ENCODE results near the gene GET4.

- TF ChIP-seq, protein P1, sequence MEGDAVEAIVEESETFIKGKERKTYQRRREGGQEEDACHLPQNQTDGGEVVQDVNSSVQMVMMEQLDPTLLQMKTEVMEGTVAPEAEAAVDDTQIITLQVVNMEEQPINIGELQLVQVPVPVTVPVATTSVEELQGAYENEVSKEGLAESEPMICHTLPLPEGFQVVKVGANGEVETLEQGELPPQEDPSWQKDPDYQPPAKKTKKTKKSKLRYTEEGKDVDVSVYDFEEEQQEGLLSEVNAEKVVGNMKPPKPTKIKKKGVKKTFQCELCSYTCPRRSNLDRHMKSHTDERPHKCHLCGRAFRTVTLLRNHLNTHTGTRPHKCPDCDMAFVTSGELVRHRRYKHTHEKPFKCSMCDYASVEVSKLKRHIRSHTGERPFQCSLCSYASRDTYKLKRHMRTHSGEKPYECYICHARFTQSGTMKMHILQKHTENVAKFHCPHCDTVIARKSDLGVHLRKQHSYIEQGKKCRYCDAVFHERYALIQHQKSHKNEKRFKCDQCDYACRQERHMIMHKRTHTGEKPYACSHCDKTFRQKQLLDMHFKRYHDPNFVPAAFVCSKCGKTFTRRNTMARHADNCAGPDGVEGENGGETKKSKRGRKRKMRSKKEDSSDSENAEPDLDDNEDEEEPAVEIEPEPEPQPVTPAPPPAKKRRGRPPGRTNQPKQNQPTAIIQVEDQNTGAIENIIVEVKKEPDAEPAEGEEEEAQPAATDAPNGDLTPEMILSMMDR (optimal IDR thresholded peaks at IDR 0.05 in 1 of 3, IDR thresholded peaks at IDR 0.05 in 1 of 3, conservative IDR thresholded peaks at IDR 0.05 in 1 of 3; ENCODE audit: extremely low read depth in 1 of 3, insufficient read depth in 2 of 3, low read length in 3 of 3) = no peak
- no peak for TF ChIP-seq EZH2 (IDR thresholded peaks at IDR 0.05; ENCODE audit: low read length)
These were observed 44.2 kb downstream of the GET4 start for GRCh38 chr7:920351-921070.
